ENCODE results near the gene MYL1.

The MYL1 gene

DNA sequence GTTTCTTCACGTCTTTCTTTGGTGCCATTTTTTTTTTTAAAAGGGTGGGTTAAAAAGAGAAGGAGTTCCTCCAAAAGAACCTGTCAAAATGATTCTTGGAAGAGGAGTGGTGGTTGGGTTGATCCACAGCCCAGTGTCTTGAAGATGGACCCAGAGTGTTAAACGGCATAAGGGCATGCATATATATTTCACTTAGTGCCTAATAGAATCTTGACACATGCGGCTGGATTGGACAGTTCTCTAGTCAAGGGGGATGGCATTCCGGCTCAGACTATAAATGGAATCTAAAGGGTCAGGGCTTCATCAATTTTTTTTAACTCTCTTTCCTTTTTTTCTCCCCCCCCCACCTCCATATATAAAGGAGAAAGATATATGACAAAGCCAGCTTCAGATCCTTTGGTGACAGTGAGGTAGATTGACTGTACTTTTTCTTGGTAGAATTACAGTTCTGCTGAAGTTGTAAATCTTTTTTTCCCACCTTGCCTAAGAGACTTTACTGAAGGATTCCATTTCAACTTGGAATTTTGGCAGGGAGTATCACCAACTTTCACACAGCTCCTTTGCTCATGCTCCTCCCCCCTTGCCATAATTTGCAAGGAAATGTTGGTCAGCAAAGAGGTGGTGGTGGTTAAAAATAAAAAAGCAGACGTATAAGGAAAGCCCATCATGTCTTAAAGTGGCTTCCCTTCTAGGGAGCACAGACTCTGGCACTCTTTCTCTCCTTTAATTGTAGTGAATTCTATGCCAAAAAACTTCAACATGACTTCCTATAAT, at the start of gene MYL1:
Gene MYL1 (minus strand): TSS at position 160 of the 774 bp plus-strand sequence. CDS start 132 bp downstream, at position 28.
- no peak for TF ChIP-seq CEBPB (IDR thresholded peaks at IDR 0.05)
- TF ChIP-seq NFIC (IDR thresholded peaks at IDR 0.05): no peak
- TF ChIP-seq EP300 (IDR thresholded peaks at IDR 0.05; ENCODE audit: borderline replicate concordance): no peak
- TF ChIP-seq, protein P1, sequence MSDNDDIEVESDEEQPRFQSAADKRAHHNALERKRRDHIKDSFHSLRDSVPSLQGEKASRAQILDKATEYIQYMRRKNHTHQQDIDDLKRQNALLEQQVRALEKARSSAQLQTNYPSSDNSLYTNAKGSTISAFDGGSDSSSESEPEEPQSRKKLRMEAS (IDR thresholded peaks at IDR 0.05): no peak
- no peak for TF ChIP-seq FOXM1 (IDR thresholded peaks at IDR 0.05; ENCODE audit: borderline replicate concordance, low read depth)
- TF ChIP-seq, protein P2, sequence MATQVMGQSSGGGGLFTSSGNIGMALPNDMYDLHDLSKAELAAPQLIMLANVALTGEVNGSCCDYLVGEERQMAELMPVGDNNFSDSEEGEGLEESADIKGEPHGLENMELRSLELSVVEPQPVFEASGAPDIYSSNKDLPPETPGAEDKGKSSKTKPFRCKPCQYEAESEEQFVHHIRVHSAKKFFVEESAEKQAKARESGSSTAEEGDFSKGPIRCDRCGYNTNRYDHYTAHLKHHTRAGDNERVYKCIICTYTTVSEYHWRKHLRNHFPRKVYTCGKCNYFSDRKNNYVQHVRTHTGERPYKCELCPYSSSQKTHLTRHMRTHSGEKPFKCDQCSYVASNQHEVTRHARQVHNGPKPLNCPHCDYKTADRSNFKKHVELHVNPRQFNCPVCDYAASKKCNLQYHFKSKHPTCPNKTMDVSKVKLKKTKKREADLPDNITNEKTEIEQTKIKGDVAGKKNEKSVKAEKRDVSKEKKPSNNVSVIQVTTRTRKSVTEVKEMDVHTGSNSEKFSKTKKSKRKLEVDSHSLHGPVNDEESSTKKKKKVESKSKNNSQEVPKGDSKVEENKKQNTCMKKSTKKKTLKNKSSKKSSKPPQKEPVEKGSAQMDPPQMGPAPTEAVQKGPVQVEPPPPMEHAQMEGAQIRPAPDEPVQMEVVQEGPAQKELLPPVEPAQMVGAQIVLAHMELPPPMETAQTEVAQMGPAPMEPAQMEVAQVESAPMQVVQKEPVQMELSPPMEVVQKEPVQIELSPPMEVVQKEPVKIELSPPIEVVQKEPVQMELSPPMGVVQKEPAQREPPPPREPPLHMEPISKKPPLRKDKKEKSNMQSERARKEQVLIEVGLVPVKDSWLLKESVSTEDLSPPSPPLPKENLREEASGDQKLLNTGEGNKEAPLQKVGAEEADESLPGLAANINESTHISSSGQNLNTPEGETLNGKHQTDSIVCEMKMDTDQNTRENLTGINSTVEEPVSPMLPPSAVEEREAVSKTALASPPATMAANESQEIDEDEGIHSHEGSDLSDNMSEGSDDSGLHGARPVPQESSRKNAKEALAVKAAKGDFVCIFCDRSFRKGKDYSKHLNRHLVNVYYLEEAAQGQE (IDR thresholded peaks at IDR 0.05; ENCODE audit: low read depth): no peak
- TF ChIP-seq YY1 (IDR thresholded peaks at IDR 0.05; ENCODE audit: low read depth): no peak
- no peak for TF ChIP-seq ZBTB7A (IDR thresholded peaks at IDR 0.05; ENCODE audit: low read depth)
- no peak for TF ChIP-seq EGR1 (IDR thresholded peaks at IDR 0.05)
- TF ChIP-seq TAF1 (IDR thresholded peaks at IDR 0.05; ENCODE audit: low read depth): no peak
- TF ChIP-seq TEAD4 (IDR thresholded peaks at IDR 0.05): no peak
- no peak for TF ChIP-seq TCF12 (IDR thresholded peaks at IDR 0.05; ENCODE audit: low read depth)
- TF ChIP-seq CREB1 (IDR thresholded peaks at IDR 0.05; ENCODE audit: low read depth): no peak
- TF ChIP-seq RAD21 (IDR thresholded peaks at IDR 0.05; ENCODE audit: low read depth): no peak
- TF ChIP-seq, protein P3, sequence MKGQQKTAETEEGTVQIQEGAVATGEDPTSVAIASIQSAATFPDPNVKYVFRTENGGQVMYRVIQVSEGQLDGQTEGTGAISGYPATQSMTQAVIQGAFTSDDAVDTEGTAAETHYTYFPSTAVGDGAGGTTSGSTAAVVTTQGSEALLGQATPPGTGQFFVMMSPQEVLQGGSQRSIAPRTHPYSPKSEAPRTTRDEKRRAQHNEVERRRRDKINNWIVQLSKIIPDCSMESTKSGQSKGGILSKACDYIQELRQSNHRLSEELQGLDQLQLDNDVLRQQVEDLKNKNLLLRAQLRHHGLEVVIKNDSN (IDR thresholded peaks at IDR 0.05): no peak

DNA sequence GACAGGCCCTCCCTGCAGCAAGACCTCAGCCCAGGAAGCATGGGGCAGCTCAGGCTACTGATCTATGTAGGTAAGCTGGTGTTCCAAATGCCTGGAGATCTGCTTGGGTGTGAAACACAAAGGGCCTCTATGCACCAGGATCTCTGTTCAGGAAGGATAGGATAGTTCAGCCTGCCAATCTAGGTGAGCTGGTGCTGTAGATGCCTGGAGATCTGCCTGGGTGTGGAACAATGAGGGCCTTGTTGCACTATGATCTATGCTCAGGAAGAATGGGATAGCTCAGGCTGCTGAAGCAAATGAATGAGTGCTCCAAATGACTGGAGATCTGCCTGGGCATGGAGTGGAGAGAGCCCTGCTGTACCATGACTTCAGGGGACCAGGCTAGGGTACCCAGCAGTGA, 48.9 kb upstream of the MYL1 start:
- no peak for TF ChIP-seq RAD21 (IDR thresholded peaks at IDR 0.05; ENCODE audit: low read depth)

DNA sequence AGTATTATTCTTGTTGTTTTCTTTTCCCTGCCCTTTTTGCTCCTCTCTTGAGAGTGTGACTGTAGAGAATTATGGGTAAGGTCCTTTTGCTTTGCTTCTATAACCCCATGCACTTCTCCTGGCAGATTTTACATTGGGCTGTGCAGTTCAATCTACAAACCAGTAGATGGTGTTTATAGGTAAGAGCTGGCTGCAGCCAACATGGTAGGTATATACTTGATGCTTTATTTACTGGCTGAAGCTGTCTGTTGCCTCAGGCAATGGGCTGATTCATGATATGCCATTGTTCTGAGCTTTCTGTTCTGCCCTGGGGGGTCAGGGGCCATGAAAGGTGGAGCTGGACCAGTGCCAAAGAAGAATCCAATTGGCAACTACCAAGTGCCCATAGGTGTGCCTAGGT, 48.3 kb upstream of the MYL1 start:
- no peak for TF ChIP-seq TAF1 (IDR thresholded peaks at IDR 0.05; ENCODE audit: low read depth)
- peak; percentile 20; the same call in 1 of the 2 replicates for TF ChIP-seq NFIC (IDR thresholded peaks at IDR 0.05)
- TF ChIP-seq TEAD4 (IDR thresholded peaks at IDR 0.05): no peak
- 0 out of 2 replicates have a peak, but pooled peaks have one; percentile 4 for TF ChIP-seq RAD21 (IDR thresholded peaks at IDR 0.05; ENCODE audit: low read depth)
- TF ChIP-seq CEBPB (IDR thresholded peaks at IDR 0.05): no peak

DNA sequence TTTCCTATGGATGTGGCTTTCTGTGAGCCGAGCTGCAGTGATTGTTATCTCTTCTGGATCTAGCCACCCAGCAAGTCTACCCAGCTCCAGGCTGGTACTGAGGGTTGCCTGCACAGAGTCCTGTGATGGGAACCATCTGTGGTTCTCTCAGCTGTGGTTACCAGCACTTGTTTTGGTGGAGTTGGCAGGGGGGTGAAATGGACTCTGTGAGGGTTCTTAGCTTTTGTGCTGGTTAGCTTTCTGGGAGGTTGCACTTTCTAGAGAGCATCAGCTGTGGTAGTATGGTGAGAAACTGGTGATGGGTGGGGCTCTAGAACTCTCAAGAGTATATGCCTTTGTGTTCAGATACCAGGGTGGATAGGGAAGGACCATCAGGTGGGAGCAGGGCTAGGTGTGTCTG, 45.4 kb upstream of the MYL1 start:
- no peak for TF ChIP-seq EGR1 (IDR thresholded peaks at IDR 0.05)
- no peak for TF ChIP-seq CREB1 (IDR thresholded peaks at IDR 0.05; ENCODE audit: low read depth)
- TF ChIP-seq EP300 (IDR thresholded peaks at IDR 0.05; ENCODE audit: borderline replicate concordance): no peak
- no peak for TF ChIP-seq ZBTB7A (IDR thresholded peaks at IDR 0.05; ENCODE audit: low read depth)
- TF ChIP-seq, protein P2 (IDR thresholded peaks at IDR 0.05; ENCODE audit: low read depth): no peak
- TF ChIP-seq TAF1 (IDR thresholded peaks at IDR 0.05; ENCODE audit: low read depth): no peak
- TF ChIP-seq NFIC (IDR thresholded peaks at IDR 0.05): no peak

DNA sequence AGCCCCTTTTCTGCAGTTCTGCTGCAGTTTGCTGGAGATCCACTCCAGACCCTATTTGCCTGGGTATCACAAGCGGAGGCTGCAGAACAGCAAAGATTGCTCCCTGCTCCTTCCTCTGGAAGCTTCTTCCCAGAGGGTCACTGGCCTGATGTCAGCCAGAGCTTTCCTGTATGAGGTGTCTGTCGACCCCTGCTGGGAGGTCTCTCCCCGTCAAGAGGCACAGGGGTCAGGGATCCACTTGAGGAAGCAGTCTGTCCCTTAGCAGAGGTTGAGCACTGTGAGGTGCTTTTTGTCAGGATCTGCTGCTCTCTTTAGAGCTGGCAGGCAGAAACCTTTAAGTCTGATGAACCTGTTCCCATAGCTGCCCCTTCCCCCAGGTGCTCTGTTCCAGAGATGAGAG, 42.0 kb upstream of the MYL1 start:
- TF ChIP-seq ZBTB7A (IDR thresholded peaks at IDR 0.05; ENCODE audit: low read depth): no peak
- no peak for TF ChIP-seq TEAD4 (IDR thresholded peaks at IDR 0.05)
- TF ChIP-seq, protein P3 (IDR thresholded peaks at IDR 0.05): no peak
- TF ChIP-seq, protein P2 (IDR thresholded peaks at IDR 0.05; ENCODE audit: low read depth): no peak
- TF ChIP-seq CREB1 (IDR thresholded peaks at IDR 0.05; ENCODE audit: low read depth): no peak
- TF ChIP-seq TCF12 (IDR thresholded peaks at IDR 0.05; ENCODE audit: low read depth): no peak
- TF ChIP-seq YY1 (IDR thresholded peaks at IDR 0.05; ENCODE audit: low read depth): no peak
- TF ChIP-seq FOXM1 (IDR thresholded peaks at IDR 0.05; ENCODE audit: borderline replicate concordance, low read depth): no peak
- no peak for TF ChIP-seq TAF1 (IDR thresholded peaks at IDR 0.05; ENCODE audit: low read depth)
- TF ChIP-seq, protein P1 (IDR thresholded peaks at IDR 0.05): no peak
- no peak for TF ChIP-seq RAD21 (IDR thresholded peaks at IDR 0.05; ENCODE audit: low read depth)
- TF ChIP-seq EP300 (IDR thresholded peaks at IDR 0.05; ENCODE audit: borderline replicate concordance): no peak
- TF ChIP-seq NFIC (IDR thresholded peaks at IDR 0.05): no peak
- TF ChIP-seq CEBPB (IDR thresholded peaks at IDR 0.05): no peak
- TF ChIP-seq EGR1 (IDR thresholded peaks at IDR 0.05): no peak
